NCI-H526 (cell line): ENCODE measurements around the gene PRPF40B.

Experiments
- DNase-seq, 2 experiments: peaks; one replicate each; lab custom pipeline; 2025; lab: John Stamatoyannopoulos, UW

The PRPF40B gene

GRCh38 chr12:49658276-49658675, 34.9 kb downstream of the PRPF40B start:
- DNase-seq, result no peak

DNA sequence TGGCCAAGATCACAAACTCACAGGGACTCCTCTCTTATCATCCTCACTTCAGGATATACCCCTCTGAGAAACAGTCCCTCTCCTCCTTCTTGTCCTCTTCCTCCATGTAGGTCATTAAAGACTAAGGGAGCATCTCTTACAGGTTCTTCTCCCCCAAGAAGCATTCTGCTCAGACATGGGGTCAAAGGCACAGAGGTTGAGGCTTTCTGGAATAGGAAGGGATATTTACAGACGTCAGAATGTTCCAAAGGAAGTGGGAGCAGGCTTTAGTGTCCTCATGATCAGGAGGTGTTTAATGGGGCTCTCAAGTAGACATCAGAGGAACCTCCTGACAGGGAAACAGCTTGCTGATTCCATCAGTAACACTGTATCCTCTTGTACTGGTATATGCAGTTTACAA, 36.4 kb downstream of the PRPF40B start:
- no peak for DNase-seq

- DNase-seq, result no peak
Measured at GRCh38 chr12:49661191-49661590, 37.8 kb downstream of the PRPF40B start.

DNA sequence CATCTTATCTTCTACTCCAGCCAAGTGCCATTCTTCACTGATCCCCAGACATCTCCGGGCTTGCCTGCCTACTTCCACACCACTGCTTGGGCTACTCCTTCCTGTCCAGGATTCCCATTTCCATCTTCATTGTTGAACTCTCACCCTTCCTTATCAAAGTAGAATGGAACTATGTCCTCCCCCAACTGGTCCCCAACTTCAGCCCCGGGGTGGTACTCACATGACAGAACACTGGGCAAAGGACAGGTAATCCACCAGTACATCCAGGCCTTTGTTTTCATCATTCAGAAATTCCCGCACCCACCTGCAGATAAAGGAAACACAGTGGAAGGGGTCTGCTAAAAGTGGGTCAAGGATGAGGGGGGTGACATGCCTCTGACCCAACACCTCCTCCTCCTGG, 38.4 kb downstream of the PRPF40B start:
- DNase-seq, result no peak

GRCh38 chr12:49662998-49663843, 39.9 kb downstream of the PRPF40B start:
- DNase-seq, result no peak

- no peak for DNase-seq
Measured at GRCh38 chr12:49664167-49664566, 40.8 kb downstream of the PRPF40B start.

DNA sequence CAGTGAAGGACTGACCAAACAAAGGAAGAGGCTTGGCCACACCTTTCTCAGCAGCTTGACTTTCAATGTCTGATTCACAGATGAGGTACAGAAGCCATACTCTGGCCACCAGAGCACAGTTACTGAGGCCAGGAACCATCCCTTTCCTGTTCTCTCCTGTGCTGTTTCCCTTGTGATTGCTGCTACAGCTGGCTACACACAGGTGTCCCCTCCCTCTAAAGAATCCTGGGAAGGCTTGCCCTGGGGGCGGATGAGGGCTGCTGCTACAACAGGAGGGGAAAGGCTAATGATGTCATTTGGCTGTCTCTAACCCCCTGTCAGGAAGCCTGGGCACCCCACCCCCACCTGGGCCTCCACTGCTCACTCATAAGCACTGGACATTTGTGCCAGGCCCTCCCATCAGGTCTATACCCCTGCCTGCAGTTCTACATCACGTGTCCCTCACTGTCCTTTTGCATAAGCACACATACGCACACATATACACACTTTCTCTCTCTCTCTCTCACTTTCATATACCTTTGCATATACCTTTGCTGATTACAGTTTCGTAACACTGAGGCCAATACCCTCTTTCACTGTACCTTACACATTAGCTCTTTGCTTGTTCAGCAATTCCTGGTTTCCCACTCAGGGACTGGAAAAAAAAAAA, 41.4 kb downstream of the PRPF40B start:
- peak; percentile 58 to 70 for DNase-seq

- no peak for DNase-seq
Measured at GRCh38 chr12:49665384-49665783, 42.0 kb downstream of the PRPF40B start.

- no peak for DNase-seq
Measured at GRCh38 chr12:49666176-49666575, 42.8 kb downstream of the PRPF40B start.

- no peak for DNase-seq
Measured at GRCh38 chr12:49667325-49668090, 44.1 kb downstream of the PRPF40B start.

GRCh38 chr12:49669796-49670195, 46.4 kb downstream of the PRPF40B start:
- no peak for DNase-seq

DNA sequence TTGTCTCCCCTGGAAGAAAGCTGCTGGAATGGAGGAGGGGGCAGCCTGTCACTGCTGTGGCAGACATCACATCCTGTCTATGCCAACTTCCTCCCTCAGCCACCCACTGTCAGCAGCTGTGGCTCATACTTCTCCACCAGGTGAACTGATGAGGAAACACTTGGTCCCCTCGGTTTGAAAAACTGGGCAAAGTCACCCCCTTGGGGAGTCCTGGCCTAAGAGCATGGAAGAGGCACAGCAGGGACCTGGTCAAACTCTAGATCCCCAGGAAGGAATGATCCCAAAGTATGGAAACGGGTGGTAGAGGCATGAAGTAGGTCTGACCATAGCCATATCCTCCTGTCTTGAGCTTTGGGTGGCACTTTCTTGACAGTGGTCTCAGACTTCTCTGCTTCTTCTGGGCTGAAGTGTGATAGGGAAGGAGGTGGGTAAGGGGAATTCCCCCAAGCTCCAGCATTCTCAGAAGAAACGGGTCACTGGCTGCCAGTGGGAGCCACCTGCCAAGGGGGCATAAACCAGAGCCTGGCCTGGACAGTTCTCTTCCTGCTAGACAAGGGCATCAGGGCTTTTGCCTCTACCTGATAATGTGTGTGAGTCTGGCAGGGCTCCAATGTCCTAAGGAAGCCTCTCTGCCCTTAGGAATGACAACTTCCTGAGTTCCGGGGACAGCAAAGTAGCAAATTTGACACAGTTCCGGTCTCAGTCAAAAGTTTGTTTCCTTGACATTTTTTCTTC, 47.8 kb downstream of the PRPF40B start:
- DNase-seq, result no peak

- no peak for DNase-seq
Measured at GRCh38 chr12:49672301-49673217, 49.2 kb downstream of the PRPF40B start.

- DNase-seq, result peak in 1 of 2 experiments; percentile 55
Measured at GRCh38 chr12:49673446-49674317, 50.3 kb downstream of the PRPF40B start.

DNA sequence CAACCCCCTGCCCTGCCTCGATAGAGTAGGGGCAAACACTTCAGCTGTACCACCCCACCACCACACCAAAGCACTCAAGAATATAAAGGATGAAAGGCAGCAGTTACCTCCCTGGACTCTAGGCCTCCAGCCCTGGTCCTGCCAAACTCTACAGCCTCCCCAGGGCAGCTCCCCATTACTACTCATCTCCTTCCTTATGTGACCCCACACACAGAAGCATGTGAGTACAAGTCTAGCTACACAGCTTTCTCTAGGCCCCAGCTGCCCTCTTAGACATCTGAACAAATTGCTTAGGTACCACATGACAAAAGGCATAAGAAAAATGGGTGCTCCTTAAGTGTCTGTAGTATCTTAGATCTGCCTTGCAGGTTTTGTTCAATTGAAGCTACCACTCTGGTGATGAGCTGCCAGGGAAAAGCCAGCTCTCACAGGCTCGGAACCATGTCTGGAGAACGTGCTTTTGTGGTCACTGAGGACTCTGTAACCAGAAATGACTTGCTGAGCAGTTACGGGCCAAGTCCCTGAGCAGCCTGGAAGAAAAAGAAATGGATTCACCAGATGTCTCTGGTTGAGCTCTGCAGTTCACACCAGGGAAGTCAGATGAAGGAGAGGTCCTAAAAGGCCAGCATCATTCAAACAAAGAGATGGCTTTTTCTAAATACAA, 51.1 kb downstream of the PRPF40B start:
- DNase-seq, result no peak

- DNase-seq, result no peak
Measured at GRCh38 chr12:49675137-49675536, 51.8 kb downstream of the PRPF40B start.

GRCh38 chr12:49678711-49679110, 55.4 kb downstream of the PRPF40B start:
- no peak for DNase-seq

- no peak for DNase-seq
Measured at GRCh38 chr12:49680075-49680474, 56.7 kb downstream of the PRPF40B start.

- no peak for DNase-seq
Measured at GRCh38 chr12:49683599-49684309, 60.4 kb downstream of the PRPF40B start.
